Measurements from ENCODE around the gene EPS8L1.
"Not testable (repeated sequence)": the region's sequence is repeated elsewhere in the genome, so short reads cannot be mapped to it uniquely, and the experiment has no call there.

Gene EPS8L1

DNA sequence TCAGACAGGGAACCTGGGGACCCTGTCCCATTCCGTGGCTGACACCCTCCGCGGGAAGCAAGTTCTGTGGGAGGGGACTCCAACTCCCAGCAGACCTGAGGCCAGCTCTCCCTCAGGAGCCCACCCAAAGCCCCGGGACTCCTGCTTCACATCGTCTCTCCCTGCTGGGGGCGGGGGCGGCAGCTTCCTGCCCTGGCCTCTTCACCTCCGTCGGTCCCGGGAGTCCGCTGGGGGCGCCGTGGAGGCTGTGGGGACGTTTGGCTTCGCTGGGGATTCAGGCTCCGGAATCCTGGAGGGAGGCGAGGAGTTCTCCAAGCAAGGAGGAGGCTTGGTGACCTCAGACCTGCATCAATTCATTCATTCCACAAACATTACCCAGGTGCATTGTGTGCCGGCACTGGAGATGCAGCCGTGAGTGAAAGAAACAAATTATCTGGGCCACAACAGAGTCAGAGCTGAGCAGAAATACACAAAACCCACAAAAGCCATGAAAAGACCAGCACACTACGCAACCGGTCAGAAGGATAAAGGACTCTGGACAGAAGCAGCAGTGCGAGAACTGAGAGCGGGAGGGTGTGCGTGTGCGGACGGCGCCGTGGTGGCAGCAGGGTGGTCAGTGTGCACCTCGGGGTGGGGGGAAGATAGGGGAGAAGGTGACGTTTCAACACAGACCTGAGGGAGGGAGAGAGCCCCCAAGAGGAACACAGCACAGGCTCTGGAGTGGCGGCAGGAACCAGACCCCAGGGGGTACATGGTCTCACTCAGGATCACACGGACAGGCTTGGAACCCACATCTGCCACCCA, 19.0 kb downstream of the EPS8L1 start:
- no peak for DNase-seq (ENCODE audit: low read depth)

GRCh38 chr19:55095260-55096060, 19.8 kb downstream of the EPS8L1 start:
- no peak for DNase-seq (ENCODE audit: low read depth)

DNA sequence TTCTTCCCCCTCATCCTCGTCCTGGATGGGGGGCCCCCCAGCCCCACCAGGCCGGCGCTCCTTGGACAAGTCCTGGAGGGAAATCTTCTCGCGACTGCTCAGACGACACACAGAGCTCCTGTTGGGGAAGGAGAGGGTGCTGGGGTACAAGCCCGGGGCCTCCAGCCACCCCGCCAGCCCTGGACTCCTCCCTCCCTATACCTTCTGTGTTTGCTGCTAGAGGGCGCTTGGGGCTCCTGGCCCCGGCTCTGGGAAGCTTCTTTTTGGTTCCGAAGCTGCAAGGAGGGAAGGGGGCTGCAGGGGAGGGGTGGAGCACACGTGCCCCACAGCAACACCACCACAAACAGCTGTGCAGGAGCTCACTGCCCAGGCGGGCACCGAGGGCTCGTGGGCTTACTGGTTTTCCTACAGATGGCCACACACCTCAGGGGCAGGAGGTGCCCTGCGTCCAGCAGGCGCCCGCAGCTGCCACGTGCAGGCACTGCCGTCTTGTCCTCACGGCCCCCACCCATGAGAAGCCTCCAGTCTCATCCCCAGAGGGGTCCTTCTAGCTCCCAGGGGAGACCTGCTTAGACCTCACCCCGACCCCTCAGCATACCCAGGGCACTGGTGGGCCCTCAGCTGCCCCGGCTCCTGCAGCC, 20.5 kb downstream of the EPS8L1 start:
- no peak for DNase-seq (ENCODE audit: low read depth)

GRCh38 chr19:55097864-55098715, 22.4 kb downstream of the EPS8L1 start:
- no peak for DNase-seq (ENCODE audit: low read depth)

DNA sequence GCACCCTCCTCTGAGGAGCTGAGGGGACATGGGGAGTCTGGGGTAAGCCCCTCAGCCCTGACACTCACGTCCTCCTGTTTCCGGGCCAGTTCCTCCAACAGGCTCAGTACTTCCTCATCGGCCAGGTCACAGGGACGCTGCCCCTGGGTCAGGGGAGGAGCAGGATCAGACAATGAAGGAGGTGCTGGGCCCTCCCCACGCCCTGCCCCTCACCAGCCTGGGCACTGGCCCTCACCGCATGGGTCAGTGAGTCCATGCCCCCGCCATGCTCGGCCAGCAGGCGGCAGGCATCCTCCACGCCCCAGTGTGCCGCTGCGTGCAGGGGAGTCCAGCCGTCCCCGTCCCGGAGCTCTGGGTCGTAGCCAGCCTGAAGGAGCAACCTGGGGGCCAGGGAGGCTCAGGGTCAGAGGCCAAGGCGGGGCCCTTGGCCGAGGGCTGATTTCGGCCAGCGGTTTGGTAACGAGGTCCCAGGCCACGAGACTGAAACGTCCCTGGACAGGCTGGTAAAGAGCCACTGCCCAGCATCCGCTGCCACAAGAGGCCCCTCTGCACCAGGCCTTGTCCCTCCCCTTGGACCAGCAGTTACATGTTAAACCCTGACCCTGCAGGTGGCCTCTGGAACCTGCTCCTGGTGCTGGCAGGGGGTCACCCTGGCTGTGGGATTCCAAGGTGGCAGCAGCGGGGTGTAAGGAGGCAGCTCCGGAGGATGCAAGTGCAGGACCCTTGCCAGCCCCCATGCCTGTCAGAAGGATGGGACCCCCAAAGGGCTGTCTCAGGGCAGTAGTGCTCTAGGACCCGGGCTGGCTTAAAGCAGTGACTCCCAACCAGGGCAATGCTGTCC, 23.3 kb downstream of the EPS8L1 start:
- no peak for DNase-seq (ENCODE audit: low read depth)

GRCh38 chr19:55099557-55100506, 24.2 kb downstream of the EPS8L1 start:
- no peak for DNase-seq (ENCODE audit: low read depth)

- no peak for DNase-seq (ENCODE audit: low read depth)
These were observed 25.6 kb downstream of the EPS8L1 start for GRCh38 chr19:55101261-55101660.

GRCh38 chr19:55103190-55103589, 27.5 kb downstream of the EPS8L1 start:
- no peak for DNase-seq (ENCODE audit: low read depth)

DNA sequence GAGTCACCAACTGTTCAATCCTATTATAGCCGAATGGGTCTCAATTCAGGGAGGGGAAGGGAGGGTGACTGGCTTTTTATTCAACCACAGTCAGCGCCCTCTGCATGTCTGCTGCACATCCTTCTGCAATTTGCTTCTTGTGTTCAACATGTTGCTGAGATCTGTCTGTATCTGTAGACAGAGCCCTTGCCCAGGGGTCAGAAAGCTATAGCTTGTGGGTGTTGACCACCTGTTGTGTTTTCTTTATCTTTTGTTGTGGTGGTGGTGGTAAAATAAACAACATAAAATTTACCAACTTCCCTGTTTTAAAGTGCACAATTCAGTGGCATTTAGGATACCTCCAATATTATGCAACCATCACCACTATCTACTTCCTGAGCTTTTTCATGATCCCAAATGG, 29.6 kb downstream of the EPS8L1 start:
- no peak for DNase-seq (ENCODE audit: low read depth)

- DNase-seq (ENCODE audit: low read depth) = no peak
These were observed 30.9 kb downstream of the EPS8L1 start for GRCh38 chr19:55106591-55106990.

- not testable (repeated sequence) for DNase-seq (ENCODE audit: low read depth)
These were observed 31.6 kb downstream of the EPS8L1 start for GRCh38 chr19:55107252-55107651.

- no peak for DNase-seq (ENCODE audit: low read depth)
These were observed 34.0 kb downstream of the EPS8L1 start for GRCh38 chr19:55109527-55110291.

GRCh38 chr19:55111238-55111831, 35.7 kb downstream of the EPS8L1 start:
- no peak for DNase-seq (ENCODE audit: low read depth)

GRCh38 chr19:55112246-55112776, 36.6 kb downstream of the EPS8L1 start:
- no peak for DNase-seq (ENCODE audit: low read depth)

DNA sequence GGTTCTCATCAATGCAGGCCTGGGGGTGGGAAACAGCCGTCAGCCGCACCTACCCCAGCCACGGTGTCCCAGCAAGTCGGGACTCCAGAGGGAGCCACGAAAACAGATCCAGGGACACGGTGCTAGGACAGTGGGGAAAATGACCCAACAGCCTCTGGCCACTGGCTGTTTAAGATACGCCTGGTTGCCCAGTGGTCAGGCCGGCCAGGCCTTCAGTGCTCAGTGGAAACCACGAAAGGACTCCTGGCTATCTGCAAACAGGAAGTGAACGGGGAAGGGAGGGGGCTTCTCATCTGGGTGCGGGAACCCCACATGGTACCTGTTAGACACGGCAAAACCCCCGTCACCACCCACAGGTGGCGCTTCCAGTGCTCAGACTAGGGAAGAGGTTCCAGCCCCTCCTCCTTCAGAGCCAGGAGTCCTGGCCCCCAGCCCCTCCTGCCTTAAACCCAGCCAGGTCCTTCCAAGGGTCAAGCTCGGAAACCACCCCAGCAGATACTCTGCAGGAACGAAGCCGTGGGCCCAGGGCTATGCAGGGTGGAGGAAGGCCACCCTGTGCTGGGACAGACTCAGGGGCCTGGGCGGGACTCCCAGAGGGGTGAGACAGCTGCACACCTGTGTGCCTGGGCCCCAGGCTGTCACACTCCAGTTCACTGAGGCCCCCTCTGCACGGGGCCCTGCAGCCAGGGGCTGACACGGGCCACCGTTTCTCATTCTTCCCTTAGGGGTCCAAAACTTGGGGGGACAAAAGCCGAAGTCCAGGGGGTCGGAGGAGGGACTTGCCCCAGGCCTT, 37.3 kb downstream of the EPS8L1 start:
- DNase-seq (ENCODE audit: low read depth) = no peak

DNA sequence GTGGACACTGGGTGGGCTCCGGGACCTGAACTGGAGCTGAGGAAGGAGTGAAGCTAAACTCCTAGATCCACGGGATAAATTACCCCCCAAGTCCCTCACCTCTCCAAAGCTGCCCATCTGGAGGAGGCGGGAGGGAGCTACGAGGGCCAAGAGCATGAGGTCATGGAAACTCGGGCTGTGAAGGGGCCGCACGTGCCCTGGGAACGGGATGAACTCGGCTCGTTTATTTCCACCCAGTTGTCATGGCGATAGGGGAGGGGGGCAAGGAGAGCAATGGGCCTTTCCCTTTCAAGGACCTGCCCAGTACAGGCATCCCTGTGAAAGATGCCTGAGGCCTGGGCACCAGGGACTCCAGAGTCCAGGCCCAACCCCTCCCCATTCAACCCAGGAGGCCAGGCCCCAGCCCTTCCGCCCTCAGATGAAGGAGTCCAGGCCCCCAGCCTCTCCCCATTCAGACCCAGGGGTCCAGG, 37.9 kb downstream of the EPS8L1 start:
- peak; percentile 59 for DNase-seq (ENCODE audit: low read depth)

- no peak for DNase-seq (ENCODE audit: low read depth)
These were observed 39.0 kb downstream of the EPS8L1 start for GRCh38 chr19:55114566-55115145.
